GM12865 (cell line): ENCODE measurements around the gene WNK2.

Experiments used
- DNase-seq: peaks from one replicate; pipeline ENCODE4 v3.0.0; 2010; ENCODE audit warnings: low read depth
- H3K4me3 ChIP-seq: 2 replicates; pipeline ENCODE4 v1.5.1; 2011; ENCODE audit warnings: mild to moderate bottlenecking, low read depth, low read length, control low read depth
- CTCF ChIP-seq: IDR thresholded peaks from 2 replicates; pipeline ENCODE4 v1.5.1; 2011; ENCODE audit warnings: low read length, control low read depth, low read depth, inconsistent platforms; ENCODE audit not compliant: insufficient read depth; ENCODE audit errors: missing control alignments

Gene WNK2

GRCh38 chr9:93221044-93221443 is 37.1 kb downstream of the WNK2 start:
- no peak overlapping the region for H3K4me3 ChIP-seq
- no peak for TF ChIP-seq CTCF

GRCh38 chr9:93222890-93223259 is 38.9 kb downstream of the WNK2 start:
- DNase-seq, result no peak
- TF ChIP-seq CTCF, result no peak
- H3K4me3 ChIP-seq, result no peak overlapping the region

More at GRCh38 chr9:93221044-93221443, 37.1 kb downstream of the WNK2 start:
- no peak for DNase-seq

- no peak overlapping the region for H3K4me3 ChIP-seq
- no peak for DNase-seq
- no peak for TF ChIP-seq CTCF
Observed at GRCh38 chr9:93223260-93224180, 39.6 kb downstream of the WNK2 start.

GRCh38 chr9:93224591-93224990 is 40.7 kb downstream of the WNK2 start:
- no peak overlapping the region for H3K4me3 ChIP-seq
- DNase-seq, result no peak
- no peak for TF ChIP-seq CTCF

GRCh38 chr9:93225417-93225816 is 41.5 kb downstream of the WNK2 start:
- no peak overlapping the region for H3K4me3 ChIP-seq
- no peak for DNase-seq
- no peak for TF ChIP-seq CTCF

- DNase-seq, result no peak
- no peak for TF ChIP-seq CTCF
Observed at GRCh38 chr9:93225892-93226291, 42.0 kb downstream of the WNK2 start.

GRCh38 chr9:93226819-93227218 is 42.9 kb downstream of the WNK2 start:
- TF ChIP-seq CTCF, result no peak
- H3K4me3 ChIP-seq, result no peak overlapping the region
- no peak for DNase-seq

More at GRCh38 chr9:93225892-93226291, 42.0 kb downstream of the WNK2 start:
- H3K4me3 ChIP-seq, result no peak overlapping the region
